ENCODE measurements around the gene ATF7. TPM values are rescaled to one million over a fixed set of nuclear protein-coding genes. Genes with fewer than 3 reads are reported as not detected.
"Not testable (repeated sequence)": the region's sequence is repeated elsewhere in the genome, so short reads cannot be mapped to it uniquely, and the experiment has no call there.

Gene ATF7
- total RNA-seq, 1 donor from 2014 or later = 30.7 TPM

- intact Hi-C loops (cut with micrococcal nuclease) = no loop called here
Observed at GRCh38 chr12:53599579-53599978, 26.6 kb downstream of the ATF7 start.

DNA sequence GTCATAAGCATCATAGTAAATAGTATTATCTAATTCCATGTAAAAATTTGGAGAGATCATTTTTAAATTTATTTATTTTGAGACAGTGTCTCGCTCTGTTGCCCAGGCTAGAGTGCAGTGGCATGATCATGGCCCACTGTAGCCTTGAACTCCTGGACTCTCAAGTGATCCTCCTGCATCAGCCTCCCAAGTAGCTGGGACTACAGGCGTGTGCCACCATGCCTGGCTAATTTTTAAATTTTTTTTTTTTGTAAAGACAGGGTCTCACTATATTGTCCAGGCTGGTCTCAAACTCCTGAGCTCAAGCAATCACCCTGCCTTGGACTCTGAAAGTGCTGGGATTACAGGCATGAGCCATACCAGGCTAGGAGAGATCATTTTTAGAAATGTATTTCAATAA lies 27.2 kb downstream of the ATF7 start:
- intact Hi-C loops (cut with micrococcal nuclease) = not testable (repeated sequence)

GRCh38 chr12:53596920-53597363 lies 29.2 kb downstream of the ATF7 start:
- intact Hi-C loops (cut with micrococcal nuclease) = no loop called here

GRCh38 chr12:53594897-53595615 lies 31.1 kb downstream of the ATF7 start:
- intact Hi-C loops (cut with micrococcal nuclease) = no loop called here

DNA sequence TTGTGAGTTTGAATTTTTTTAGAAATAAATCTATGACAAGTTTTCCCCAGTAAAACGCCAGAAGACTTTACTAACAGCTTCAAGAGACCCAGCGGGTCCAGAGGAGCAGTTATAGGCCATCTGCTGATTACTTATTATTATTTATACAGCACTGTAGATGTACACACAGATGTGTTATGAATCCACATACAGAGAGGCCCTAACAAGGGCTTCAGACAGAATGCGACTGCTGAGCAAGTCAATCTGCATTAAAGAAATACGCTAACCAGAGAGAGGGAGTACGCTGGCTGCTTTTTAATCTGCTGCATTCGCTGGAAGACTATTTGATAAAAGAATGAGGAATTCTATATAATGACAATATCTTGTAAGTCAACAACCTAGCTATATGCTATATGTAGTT lies 32.5 kb downstream of the ATF7 start:
- intact Hi-C loops (cut with micrococcal nuclease) = no loop called here

- intact Hi-C loops (cut with micrococcal nuclease) = no loop called here
Observed at GRCh38 chr12:53593031-53593430, 33.2 kb downstream of the ATF7 start.

DNA sequence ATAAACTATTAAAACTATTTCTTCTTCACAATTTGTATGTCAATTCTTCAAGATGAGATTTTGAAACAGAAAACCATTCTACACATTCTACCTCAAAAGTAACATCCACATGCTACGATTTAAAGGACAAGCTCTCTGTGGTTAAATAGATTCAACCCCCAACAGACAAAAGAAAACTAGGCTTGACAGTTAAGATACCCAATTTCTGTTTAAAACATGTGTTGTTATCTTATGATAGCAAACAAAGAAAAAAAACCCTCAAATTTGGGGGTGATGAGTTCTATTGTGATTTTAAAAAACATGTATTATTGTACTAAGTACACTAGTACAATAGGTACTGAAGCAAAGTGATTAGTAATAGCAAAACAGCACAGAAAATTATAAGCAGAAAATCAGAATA lies 33.8 kb downstream of the ATF7 start:
- intact Hi-C loops (cut with micrococcal nuclease) = no loop called here

DNA sequence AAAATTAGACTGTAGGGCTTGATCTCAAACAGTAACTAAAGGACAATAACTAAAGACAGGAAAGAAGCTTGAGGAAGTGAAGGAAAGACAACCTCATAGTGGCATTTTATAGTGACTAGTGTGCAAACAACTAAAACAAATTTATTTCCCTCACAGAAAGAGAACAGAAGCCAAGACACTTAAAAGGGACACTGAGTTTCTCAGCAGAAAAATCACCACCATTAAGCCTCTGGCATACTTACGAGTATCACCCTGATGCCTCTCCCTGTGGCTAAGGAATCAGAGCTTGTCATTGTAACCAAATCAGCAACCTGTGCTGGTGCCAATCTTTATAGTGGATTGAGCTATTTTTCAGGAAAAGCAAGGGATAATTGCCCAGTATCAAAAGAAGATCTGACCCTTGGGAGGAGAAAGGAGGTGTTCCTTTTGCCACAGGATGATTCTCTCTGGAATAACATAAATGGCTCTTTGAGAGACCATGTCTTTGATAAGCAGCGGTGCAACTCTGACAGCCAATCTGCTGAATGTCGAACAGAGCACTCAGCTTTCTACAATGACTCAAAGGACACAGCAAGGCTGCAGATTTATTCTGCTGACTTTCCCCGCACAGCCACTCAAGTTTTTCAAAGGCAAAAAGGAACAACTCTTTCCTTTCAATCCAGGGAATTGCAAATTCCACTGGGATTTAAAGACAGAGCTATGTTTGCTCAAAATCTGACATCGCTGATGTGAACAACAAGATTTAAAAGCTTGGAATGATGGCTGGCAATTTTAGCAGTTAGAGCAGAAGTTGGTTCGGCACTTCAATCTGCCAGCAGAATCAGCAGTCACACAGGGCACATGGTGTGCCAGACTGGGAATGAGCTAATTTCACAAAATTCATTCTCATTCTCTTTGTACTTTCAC lies 34.6 kb downstream of the ATF7 start:
- intact Hi-C loops (cut with micrococcal nuclease) = no loop called here

GRCh38 chr12:53590652-53591051 lies 35.5 kb downstream of the ATF7 start:
- intact Hi-C loops (cut with micrococcal nuclease) = no loop called here

- intact Hi-C loops (cut with micrococcal nuclease) = no loop called here
Observed at GRCh38 chr12:53589915-53590314, 36.3 kb downstream of the ATF7 start.

- intact Hi-C loops (cut with micrococcal nuclease) = no loop called here
Observed at GRCh38 chr12:53589423-53589822, 36.8 kb downstream of the ATF7 start.

DNA sequence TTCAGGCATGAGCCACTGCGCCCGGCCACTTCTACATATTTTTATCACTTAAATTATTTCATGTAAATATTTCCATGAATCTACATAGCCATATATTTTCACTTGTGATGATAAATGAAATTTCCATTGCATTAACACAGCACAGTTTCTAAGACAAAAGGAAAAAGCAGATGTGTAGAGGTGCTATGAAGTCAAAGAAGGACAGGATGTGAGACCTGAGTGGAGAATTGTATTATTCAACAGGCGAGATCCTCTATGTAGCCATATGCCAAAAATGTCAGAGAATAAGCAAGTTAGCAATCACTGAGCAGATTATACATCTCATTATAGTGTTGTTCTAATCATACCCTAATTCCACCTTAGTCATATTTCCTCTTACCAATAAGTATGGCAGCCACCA lies 38.1 kb downstream of the ATF7 start:
- intact Hi-C loops (cut with micrococcal nuclease) = no loop called here

DNA sequence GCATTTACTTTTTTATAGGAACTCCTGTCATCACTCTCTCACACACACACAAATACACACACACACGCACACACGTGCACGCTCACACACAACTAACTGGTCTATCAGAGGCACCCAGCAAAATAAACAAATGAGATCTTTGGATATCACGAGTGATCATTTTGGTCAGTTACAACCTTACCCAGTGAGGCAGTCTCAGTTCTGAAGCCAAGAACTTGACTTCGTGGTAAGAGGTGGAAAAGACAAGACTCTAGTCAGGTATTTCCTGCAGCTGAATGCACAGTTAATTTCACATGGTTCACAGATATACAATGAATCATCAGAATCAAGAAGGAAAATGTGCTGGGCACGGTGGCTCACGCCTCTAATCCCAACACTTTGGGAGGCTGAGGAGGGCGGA lies 39.4 kb downstream of the ATF7 start:
- intact Hi-C loops (cut with micrococcal nuclease) = no loop called here

GRCh38 chr12:53585448-53586125 lies 40.6 kb downstream of the ATF7 start:
- intact Hi-C loops (cut with micrococcal nuclease) = no loop called here

DNA sequence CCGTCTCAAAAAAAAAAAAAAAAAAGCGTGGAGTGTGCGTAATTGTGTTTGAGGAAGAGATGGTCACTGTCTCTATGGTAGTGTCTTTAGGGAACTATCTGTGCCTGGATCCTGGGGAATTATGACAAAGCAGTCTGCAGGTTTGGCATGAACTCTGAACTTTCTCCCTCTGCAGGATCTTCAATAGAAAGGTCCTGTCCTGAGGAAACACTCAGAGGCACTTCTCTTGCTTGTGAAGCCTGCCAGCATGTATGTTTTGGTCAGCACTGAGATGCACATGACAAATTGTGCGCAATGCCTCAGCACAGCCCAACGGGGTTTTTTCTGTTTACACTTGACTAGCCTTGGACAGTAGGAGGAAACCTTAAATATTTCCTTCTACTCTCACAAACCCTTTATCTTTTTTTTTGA lies 46.6 kb downstream of the ATF7 start:
- intact Hi-C loops (cut with micrococcal nuclease) = no loop called here

DNA sequence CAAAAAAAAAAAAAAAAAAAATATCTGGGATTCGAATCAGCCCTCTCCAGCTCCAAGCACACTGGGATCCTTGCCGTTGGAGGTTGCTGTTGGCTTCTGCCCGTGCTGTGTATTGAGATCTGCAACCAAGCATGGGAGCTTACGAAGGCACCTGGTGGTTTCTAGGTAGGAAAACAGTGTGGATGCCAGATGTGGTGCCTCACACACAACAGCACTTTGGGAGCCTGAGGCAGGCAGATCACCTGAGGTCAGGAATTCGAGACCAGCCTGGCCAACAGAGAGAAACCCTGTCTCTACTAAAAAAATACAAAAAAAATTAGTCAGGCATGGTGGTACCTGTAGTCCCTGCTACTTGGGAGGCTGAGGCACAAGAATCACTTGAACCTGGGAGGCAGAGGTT lies 47.4 kb downstream of the ATF7 start:
- intact Hi-C loops (cut with micrococcal nuclease) = no loop called here

DNA sequence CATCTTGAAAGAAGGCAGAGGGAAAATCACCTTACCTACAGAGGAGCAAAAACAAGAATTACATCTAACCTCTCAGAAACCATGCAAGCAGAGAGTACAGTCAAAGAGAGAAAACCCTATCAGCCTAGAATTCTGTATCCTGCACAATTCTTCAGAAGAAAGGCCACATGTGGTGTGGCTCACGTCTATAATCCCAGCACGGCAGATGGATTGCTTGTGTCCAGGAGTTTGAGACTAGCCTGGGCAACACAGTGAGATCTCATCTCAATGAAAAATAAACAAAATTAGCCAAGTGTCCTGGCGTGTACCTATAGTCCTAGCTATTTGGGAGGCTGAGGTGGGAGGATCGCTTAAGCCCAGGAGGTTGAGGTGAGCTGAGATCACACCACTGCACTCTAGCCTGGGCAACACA lies 48.2 kb downstream of the ATF7 start:
- intact Hi-C loops (cut with micrococcal nuclease) = no loop called here

DNA sequence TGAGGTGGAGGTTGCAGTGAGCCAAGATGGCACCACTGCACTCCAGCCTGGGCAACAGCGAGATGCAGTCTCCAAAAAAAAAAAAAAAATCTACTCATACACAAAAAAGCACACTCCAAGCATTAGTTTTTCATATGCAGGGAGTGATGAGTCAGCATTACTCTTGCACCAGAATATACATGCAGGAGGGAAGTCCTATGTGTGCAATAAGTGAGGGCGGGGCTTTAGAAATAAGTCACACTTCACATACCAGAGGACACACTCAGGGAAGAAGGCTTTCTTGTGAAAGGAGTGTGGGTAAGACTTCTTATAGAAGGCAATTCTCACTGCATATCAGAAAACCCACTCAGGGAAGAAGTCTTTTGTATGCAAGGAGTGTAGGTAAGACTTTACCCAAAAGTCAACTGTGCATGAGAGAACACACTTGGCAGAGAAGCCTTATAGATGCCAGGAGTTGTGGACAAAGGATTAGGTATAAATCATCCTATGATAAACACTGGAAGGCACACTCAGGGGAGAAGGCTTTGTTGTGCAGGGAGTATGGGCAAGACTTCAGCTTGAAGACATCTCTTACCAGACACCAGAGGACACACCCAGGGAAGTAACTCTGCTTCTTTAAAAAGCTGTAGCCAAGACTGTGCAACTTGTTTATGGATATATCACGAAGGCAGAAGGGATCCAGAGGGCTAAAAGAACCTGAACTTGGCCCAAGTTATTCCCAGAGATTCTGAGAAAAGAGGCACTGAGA lies 50.5 kb downstream of the ATF7 start:
- intact Hi-C loops (cut with micrococcal nuclease) = no loop called here

GRCh38 chr12:53572134-53572758 lies 53.9 kb downstream of the ATF7 start:
- intact Hi-C loops (cut with micrococcal nuclease) = no loop called here

GRCh38 chr12:53571295-53571694 lies 54.9 kb downstream of the ATF7 start:
- intact Hi-C loops (cut with micrococcal nuclease) = no loop called here

Measured in T-helper 2 cell treated with Interferon-gamma antibody and Interleukin-4, amounts not matched to agents 100 ng/mL and 5 ng/mL, for 36 hours (primary cell).